Ascending aorta (tissue), 2 donors: Measurements from ENCODE around the gene MRPL10. TPM values are rescaled to one million over a fixed set of nuclear protein-coding genes. Genes with fewer than 3 reads are reported as not detected.
"Not testable (repeated sequence)": the region's sequence is repeated elsewhere in the genome, so short reads cannot be mapped to it uniquely, and the experiment has no call there.

Source experiments
- DNase-seq, 2 donors: peaks; one replicate each; pipeline ENCODE4 v3.0.0-alpha.2; 2019; ENCODE audit warnings: low spot score in 2 of 2
- H3K27ac ChIP-seq, 2 donors: fragments of 200-600 bp; sonication (generic); one replicate each; pipeline ENCODE4 v1.5.1; 2016 to 2017; ENCODE audit warnings: mild to moderate bottlenecking in 1 of 2
- H3K27me3 ChIP-seq: fragments of 200-600 bp; sonication (generic); one replicate; pipeline ENCODE4 v1.5.1; 2017
- H3K36me3 ChIP-seq, 2 donors: fragments of 200-600 bp; sonication (generic); one replicate each; pipeline ENCODE4 v1.5.1; 2016
- H3K4me1 ChIP-seq, 2 donors: fragments of 200-600 bp; sonication (generic); one replicate each; pipeline ENCODE4 v1.5.1; 2016 to 2017; ENCODE audit warnings: mild to moderate bottlenecking in 1 of 2
- H3K4me3 ChIP-seq, 2 donors: fragments of 200-600 bp; sonication (generic); one replicate each; pipeline ENCODE4 v1.5.1; 2016 to 2017; ENCODE audit warnings: mild to moderate bottlenecking in 1 of 2
- H3K9me3 ChIP-seq, 2 donors: fragments of 200-600 bp; sonication (generic); one replicate each; pipeline ENCODE4 v1.5.1; 2016
- CTCF ChIP-seq, 3 experiments: fragments of 200-600 bp in 2 of 3; fragments of 450-650 bp in 1 of 3; sonication (generic) in 2 of 3; IDR thresholded peaks; one replicate each; pipeline ENCODE4 v1.5.1; 2016 to 2019; ENCODE audit warnings: antibody characterized with exemption in 3 of 3, mild to moderate bottlenecking in 1 of 3, moderate library complexity in 1 of 3
- intact Hi-C: fragments of 100-400 bp; cut with DNase I; formaldehyde crosslinking; loops from one replicate; pipeline ENCODE4 v1.15.1; 2023
- total RNA-seq: library from RNA; depleted of rRNA; stranded (reverse); fragments of >200 nt; gene quantifications from one replicate; pipeline ENCODE4 v1.1.0, GENCODE V29; 2016

MRPL10 gene
- total RNA-seq, 1 donor from 2014 or later = 13.7 TPM

- DNase-seq = no peak
- H3K27me3 ChIP-seq = peaks cover 10% of the 10 kb centered on the region
- no peak overlapping the region for H3K4me3 ChIP-seq
- H3K27ac ChIP-seq = no peak overlapping the region
- H3K36me3 ChIP-seq = no peaks in the 10 kb centered on the region
- intact Hi-C loops = no loop called here
- no peak for TF ChIP-seq CTCF (IDR thresholded peaks at IDR 0.05)
- H3K4me1 ChIP-seq = no peaks in the 10 kb centered on the region
- H3K9me3 ChIP-seq = no peaks in the 10 kb centered on the region
Observed at GRCh38 chr17:47778184-47778635, 53.1 kb downstream of the MRPL10 start.

- H3K36me3 ChIP-seq = no peaks in the 10 kb centered on the region
- peaks cover 10% of the 10 kb centered on the region for H3K27me3 ChIP-seq
- intact Hi-C loops = no loop called here
Observed at GRCh38 chr17:47776330-47777197, 54.8 kb downstream of the MRPL10 start.

GRCh38 chr17:47774987-47775580 lies 56.3 kb downstream of the MRPL10 start:
- Histone ChIP-seq H3K9me3 (no peaks in the 10 kb centered on the region), H3K4me3 (no peak overlapping the region), H3K27me3 (peaks cover 10% of the 10 kb centered on the region), H3K27ac (no peak overlapping the region), H3K4me1 (no peaks in the 10 kb centered on the region), H3K36me3 (no peaks in the 10 kb centered on the region)
- no peak for DNase-seq
- intact Hi-C loops = no loop called here
- no peak for TF ChIP-seq CTCF (IDR thresholded peaks at IDR 0.05)

More at GRCh38 chr17:47776330-47777197, 54.8 kb downstream of the MRPL10 start:
- TF ChIP-seq CTCF (IDR thresholded peaks at IDR 0.05) = peak; percentile 43 to 57 (median 56)
- Histone ChIP-seq H3K4me1 (no peaks in the 10 kb centered on the region), H3K9me3 (no peaks in the 10 kb centered on the region), H3K4me3 (no peak overlapping the region), H3K27ac (no peak overlapping the region)
- no peak for DNase-seq

- no peaks in the 10 kb centered on the region for H3K36me3 ChIP-seq
- peaks cover 10% of the 10 kb centered on the region for H3K27me3 ChIP-seq
- no peak overlapping the region for H3K27ac ChIP-seq
- no peaks in the 10 kb centered on the region for H3K4me1 ChIP-seq
- no peak for TF ChIP-seq CTCF (IDR thresholded peaks at IDR 0.05)
- intact Hi-C loops = no loop called here
- H3K4me3 ChIP-seq = no peak overlapping the region
- H3K9me3 ChIP-seq = no peaks in the 10 kb centered on the region
- no peak for DNase-seq
Observed at GRCh38 chr17:47774331-47774730, 57.0 kb downstream of the MRPL10 start.

- intact Hi-C loops, H3K4me1 ChIP-seq, H3K36me3 ChIP-seq, H3K9me3 ChIP-seq, DNase-seq, H3K27ac ChIP-seq, H3K4me3 ChIP-seq: not testable (repeated sequence)
- H3K27me3 ChIP-seq = peaks cover 10% of the 10 kb centered on the region
Observed at GRCh38 chr17:47773649-47774048, 57.7 kb downstream of the MRPL10 start.

Other genes starting within 250 kb of the MRPL10 start
- 261 TPM for gene KPNB1, start 181.6 kb downstream of the MRPL10 start, total RNA-seq
- gene TBKBP1, start 137.4 kb downstream of the MRPL10 start, total RNA-seq = 18.3 TPM
- not detected for gene TBX21, start 98.3 kb downstream of the MRPL10 start, total RNA-seq
- gene OSBPL7, start 9.7 kb downstream of the MRPL10 start, total RNA-seq = 28.8 TPM
- not detected for gene LRRC46, start 129 bp upstream of the MRPL10 start, total RNA-seq
- gene SCRN2, start 9.7 kb upstream of the MRPL10 start, total RNA-seq = 126 TPM
- 0.11 TPM for gene SP6, start 19.6 kb upstream of the MRPL10 start, total RNA-seq
- gene SP2, start 64.7 kb upstream of the MRPL10 start, total RNA-seq = 198 TPM
- gene PNPO, start 110.0 kb upstream of the MRPL10 start, total RNA-seq = 36.7 TPM
- not detected for gene PRR15L, start 126.3 kb upstream of the MRPL10 start, total RNA-seq
- gene CDK5RAP3, start 139.6 kb upstream of the MRPL10 start, total RNA-seq = 52.3 TPM
- 155 TPM for gene COPZ2, start 206.3 kb upstream of the MRPL10 start, total RNA-seq
- gene NFE2L1, start 216.8 kb upstream of the MRPL10 start, total RNA-seq = 114 TPM